K562 (cell line): ENCODE data around the gene FAM114A1. TPM values are rescaled to one million over a fixed set of nuclear protein-coding genes. Genes with fewer than 3 reads are reported as not detected.

Experiments used
- ASH1L ChIP-seq: fragments of 450-650 bp; IDR thresholded peaks from 2 replicates; pipeline ENCODE4 v1.6.1; 2018; ENCODE audit warnings: borderline replicate concordance, mild to moderate bottlenecking, low read depth; ENCODE audit not compliant: partially characterized antibody
- EHMT2 ChIP-seq: fragments of 450-650 bp; IDR thresholded peaks from 2 replicates; pipeline ENCODE4 v1.6.1; 2018; ENCODE audit warnings: antibody characterized with exemption
- EP400 ChIP-seq: fragments of 450-650 bp; IDR thresholded peaks from 2 replicates; pipeline ENCODE4 v1.6.1; 2017; ENCODE audit warnings: antibody characterized with exemption, mild to moderate bottlenecking, moderate library complexity
- FOXJ2 ChIP-seq: fragments of 200-800 bp; sonication (Bioruptor generic); IDR thresholded peaks from 2 replicates; pipeline ENCODE4 v1.6.1; 2016; ENCODE audit warnings: missing genetic modification characterization, missing compliant biosample characterization
- MGA ChIP-seq: fragments of 450-650 bp; IDR thresholded peaks from 2 replicates; pipeline ENCODE4 v1.6.1; 2016; ENCODE audit warnings: mild to moderate bottlenecking, moderate library complexity
- TAF9B ChIP-seq: fragments of 450-650 bp; IDR thresholded peaks from 2 replicates; pipeline ENCODE4 v1.6.1; 2018; ENCODE audit warnings: mild to moderate bottlenecking; ENCODE audit not compliant: partially characterized antibody
- ZNF175 ChIP-seq: fragments of 200-800 bp; sonication (Bioruptor generic); IDR thresholded peaks from 2 replicates; pipeline ENCODE4 v1.6.1; 2016; ENCODE audit warnings: low read depth, mild to moderate bottlenecking, missing genetic modification characterization, missing compliant biosample characterization
- ZNF41 ChIP-seq: fragments of 250-450 bp; sonication (Bioruptor Pico); conservative IDR thresholded peaks from 2 replicates; pipeline ENCODE4 v1.4.0; 2020; ENCODE audit warnings: mild to moderate bottlenecking
- polyA plus RNA-seq, 8 experiments: library from polyadenylated mRNA; depleted of rRNA in 4 of 8; stranded (reverse) in 5 of 8; unstranded in 3 of 8; fragments of >200 nt; fragmentation: Nextera tagmentation in 2 of 8; fragmentation: Illumina TruSeq in 1 of 8; extraction: Ambion mirVana in 2 of 8; extraction: Trizol in 1 of 8; gene quantifications; 2 replicates each; pipeline versions ENCODE4 v1.2.1 to v1.2.3, GENCODE V29; 2011 to 2014; ENCODE audit warnings: inconsistent platforms in 1 of 8, missing spikeins in 1 of 8
- total RNA-seq, 7 experiments: library from RNA; depleted of rRNA in 6 of 7; stranded (reverse); fragments of >200 nt in 6 of 7; fragmentation: Illumina TruSeq in 2 of 7; extraction: Trizol in 2 of 7; gene quantifications; 2 replicates each; pipeline versions ENCODE4 v1.2.1 to v1.2.3, GENCODE V29; 2011 to 2021; ENCODE audit warnings: low replicate concordance in 1 of 7

Gene FAM114A1
- total and polyA plus RNA-seq, 9 of the 15 experiments (the other 6 are each of a cell fraction or from before 2014, with no cell fraction given): 1.8 to 12.0 (median 4.3) TPM

DNA sequence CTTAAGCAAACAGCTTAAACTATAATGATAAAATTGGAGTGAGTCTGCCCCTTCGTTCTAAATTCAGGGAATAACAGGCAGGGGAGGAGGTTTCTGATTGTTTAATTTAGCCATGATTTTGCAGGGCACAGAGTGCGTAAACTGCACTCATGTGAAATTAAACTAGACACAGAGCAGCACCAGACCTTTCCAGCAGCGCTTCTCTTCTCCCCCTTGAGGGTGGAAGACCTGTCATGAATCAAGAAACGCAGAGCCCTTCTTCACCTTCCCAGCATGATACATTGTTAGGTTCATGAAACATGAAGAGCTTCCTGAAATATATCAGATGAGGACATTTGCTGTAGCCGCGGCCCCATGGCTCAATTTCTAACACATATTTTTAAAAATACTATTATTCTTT, 63.1 kb downstream of the FAM114A1 start (continued):
- TF ChIP-seq MGA: no peak
- no peak for TF ChIP-seq FOXJ2 (tag)
- no peak for TF ChIP-seq TAF9B
- no peak for TF ChIP-seq ASH1L
- TF ChIP-seq EHMT2: no peak
- no peak for TF ChIP-seq ZNF175 (CRISPR knock-in tag)
- no peak for TF ChIP-seq ZNF41 (CRISPR knock-in tag)
- TF ChIP-seq EP400: no peak
